Measurements from ENCODE around the gene DYNC2H1. TPM values are rescaled to one million over a fixed set of nuclear protein-coding genes. Genes with fewer than 3 reads are reported as not detected.

Gene DYNC2H1
- total RNA-seq, 1 donor from 2014 or later, result 5.4 TPM

DNA sequence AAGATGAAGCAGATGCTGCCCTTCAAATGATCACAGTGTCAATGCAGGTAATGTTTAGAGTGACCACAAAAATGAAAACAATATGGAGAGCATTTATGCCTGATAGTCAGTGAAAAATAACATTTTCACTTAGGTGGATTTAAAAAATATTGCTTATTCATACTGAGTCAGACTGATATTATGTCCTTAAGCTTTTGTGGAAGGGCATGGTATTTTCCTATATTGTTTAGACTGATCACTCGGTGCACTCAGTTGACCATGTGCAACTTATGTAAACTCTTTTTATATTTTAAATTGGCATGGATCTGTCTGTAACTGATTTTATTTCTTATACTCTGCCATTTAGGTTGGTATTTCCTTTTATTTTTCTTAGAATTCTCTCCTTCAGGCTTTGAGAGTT is 106.6 kb downstream of the DYNC2H1 start:
- no peaks in the 10 kb centered on the region for H3K9me3 ChIP-seq (replicated peaks)
- H3K4me1 ChIP-seq, result peaks cover under 1% of the 10 kb centered on the region
- no peak overlapping the region for H3K4me3 ChIP-seq
- no peak for DNase-seq
- H3K27ac ChIP-seq (replicated peaks), result no peak overlapping the region
- intact Hi-C loops (cut with micrococcal nuclease), result no loop called here
- H3K36me3 ChIP-seq, result peaks cover 11% of the 10 kb centered on the region
- TF ChIP-seq, protein P1, sequence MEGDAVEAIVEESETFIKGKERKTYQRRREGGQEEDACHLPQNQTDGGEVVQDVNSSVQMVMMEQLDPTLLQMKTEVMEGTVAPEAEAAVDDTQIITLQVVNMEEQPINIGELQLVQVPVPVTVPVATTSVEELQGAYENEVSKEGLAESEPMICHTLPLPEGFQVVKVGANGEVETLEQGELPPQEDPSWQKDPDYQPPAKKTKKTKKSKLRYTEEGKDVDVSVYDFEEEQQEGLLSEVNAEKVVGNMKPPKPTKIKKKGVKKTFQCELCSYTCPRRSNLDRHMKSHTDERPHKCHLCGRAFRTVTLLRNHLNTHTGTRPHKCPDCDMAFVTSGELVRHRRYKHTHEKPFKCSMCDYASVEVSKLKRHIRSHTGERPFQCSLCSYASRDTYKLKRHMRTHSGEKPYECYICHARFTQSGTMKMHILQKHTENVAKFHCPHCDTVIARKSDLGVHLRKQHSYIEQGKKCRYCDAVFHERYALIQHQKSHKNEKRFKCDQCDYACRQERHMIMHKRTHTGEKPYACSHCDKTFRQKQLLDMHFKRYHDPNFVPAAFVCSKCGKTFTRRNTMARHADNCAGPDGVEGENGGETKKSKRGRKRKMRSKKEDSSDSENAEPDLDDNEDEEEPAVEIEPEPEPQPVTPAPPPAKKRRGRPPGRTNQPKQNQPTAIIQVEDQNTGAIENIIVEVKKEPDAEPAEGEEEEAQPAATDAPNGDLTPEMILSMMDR (IDR thresholded peaks at IDR 0.05; ENCODE audit: borderline replicate concordance), result no peak
- no peaks in the 10 kb centered on the region for H3K27me3 ChIP-seq (ENCODE audit: low read depth)

DNA sequence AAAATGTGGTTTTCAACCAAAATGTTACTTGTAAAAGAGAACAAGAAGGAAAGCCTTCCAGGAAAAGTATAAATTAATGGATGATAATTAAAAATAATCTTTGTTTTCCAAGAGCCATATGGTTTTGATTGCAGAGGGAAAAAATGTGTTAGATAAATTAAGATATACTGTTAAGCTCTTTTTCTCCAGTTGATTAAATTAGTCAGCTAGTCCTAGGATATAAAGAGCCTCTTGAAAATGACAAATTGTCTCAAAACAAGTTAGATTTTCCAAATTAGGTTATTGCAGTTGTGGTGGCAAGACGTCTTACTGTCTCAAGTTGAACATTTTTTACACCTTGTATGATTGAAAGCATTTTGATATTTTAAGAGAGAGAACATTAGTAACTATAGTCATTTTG is 110.9 kb downstream of the DYNC2H1 start:
- intact Hi-C loops (cut with micrococcal nuclease), result no loop called here
- H3K27ac ChIP-seq (replicated peaks), result no peak overlapping the region

GRCh38 chr11:103222806-103223205 is 113.6 kb downstream of the DYNC2H1 start:
- Histone ChIP-seq H3K27ac (replicated peaks) (no peak overlapping the region), H3K9me3 (replicated peaks) (no peaks in the 10 kb centered on the region), H3K4me1 (no peaks in the 10 kb centered on the region), H3K4me3 (no peak overlapping the region), H3K27me3 (ENCODE audit: low read depth) (no peaks in the 10 kb centered on the region), H3K36me3 (peaks cover 19% of the 10 kb centered on the region)
- TF ChIP-seq, protein P1 (IDR thresholded peaks at IDR 0.05; ENCODE audit: borderline replicate concordance), result no peak
- DNase-seq, result no peak
- intact Hi-C loops (cut with micrococcal nuclease), result no loop called here

More for the DNA sequence above, 110.9 kb downstream of the DYNC2H1 start:
- no peaks in the 10 kb centered on the region for H3K9me3 ChIP-seq (replicated peaks)
- no peak for DNase-seq
- H3K4me3 ChIP-seq, result no peak overlapping the region
- H3K4me1 ChIP-seq, result no peaks in the 10 kb centered on the region
- H3K36me3 ChIP-seq, result peaks cover 19% of the 10 kb centered on the region
- TF ChIP-seq, protein P1 (IDR thresholded peaks at IDR 0.05; ENCODE audit: borderline replicate concordance), result no peak
- H3K27me3 ChIP-seq (ENCODE audit: low read depth), result no peaks in the 10 kb centered on the region

DNA sequence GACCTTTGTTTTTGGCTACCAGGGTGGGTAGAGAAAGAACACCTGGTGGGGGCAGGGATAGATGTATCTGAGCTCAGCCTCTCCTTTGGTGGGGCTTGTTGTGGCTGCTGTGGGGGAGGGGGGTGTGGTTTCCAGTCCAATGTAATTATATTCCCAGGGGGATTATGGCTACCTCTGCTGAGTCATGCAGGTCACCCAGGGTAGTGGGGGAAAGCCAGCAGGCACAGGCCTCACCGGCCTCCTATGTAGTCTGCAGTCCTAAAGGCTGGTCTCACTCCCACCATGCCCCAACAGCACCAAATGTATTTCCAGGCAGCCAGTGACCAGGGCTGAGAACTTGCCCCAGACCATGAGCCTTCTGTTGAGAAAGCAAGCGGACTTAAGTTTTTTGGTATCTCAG is 119.6 kb downstream of the DYNC2H1 start:
- intact Hi-C loops (cut with micrococcal nuclease), result no loop called here
- Histone ChIP-seq H3K36me3 (peaks cover 16% of the 10 kb centered on the region), H3K9me3 (replicated peaks) (no peaks in the 10 kb centered on the region), H3K27me3 (ENCODE audit: low read depth) (no peaks in the 10 kb centered on the region), H3K4me3 (no peak overlapping the region), H3K27ac (replicated peaks) (no peak overlapping the region), H3K4me1 (no peaks in the 10 kb centered on the region)
- DNase-seq, result no peak
- TF ChIP-seq, protein P1 (IDR thresholded peaks at IDR 0.05; ENCODE audit: borderline replicate concordance), result no peak

DNA sequence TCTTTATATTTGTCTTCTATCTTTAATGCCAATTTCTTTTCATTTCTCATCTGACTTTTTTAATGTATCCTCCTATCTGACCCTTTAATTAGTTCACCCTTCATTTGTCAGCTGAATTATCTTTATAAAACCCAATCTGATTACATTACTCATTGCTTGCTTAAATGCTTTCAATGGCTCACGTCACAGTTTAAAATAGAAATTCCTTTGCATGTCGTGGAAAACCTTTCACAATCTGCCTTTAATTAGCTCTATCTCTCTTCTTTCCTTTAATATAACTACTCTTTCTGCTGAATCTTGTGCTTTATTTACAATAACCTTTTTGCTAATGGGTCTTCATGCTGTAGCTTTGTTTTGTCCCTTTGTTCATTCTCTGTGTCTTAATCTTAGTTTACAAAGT is 125.7 kb downstream of the DYNC2H1 start:
- Histone ChIP-seq H3K4me3 (no peak overlapping the region), H3K36me3 (no peaks in the 10 kb centered on the region), H3K4me1 (no peaks in the 10 kb centered on the region), H3K27ac (replicated peaks) (no peak overlapping the region), H3K27me3 (ENCODE audit: low read depth) (no peaks in the 10 kb centered on the region), H3K9me3 (replicated peaks) (no peaks in the 10 kb centered on the region)
- intact Hi-C loops (cut with micrococcal nuclease), result no loop called here
- TF ChIP-seq, protein P1 (IDR thresholded peaks at IDR 0.05; ENCODE audit: borderline replicate concordance), result no peak
- no peak for DNase-seq

DNA sequence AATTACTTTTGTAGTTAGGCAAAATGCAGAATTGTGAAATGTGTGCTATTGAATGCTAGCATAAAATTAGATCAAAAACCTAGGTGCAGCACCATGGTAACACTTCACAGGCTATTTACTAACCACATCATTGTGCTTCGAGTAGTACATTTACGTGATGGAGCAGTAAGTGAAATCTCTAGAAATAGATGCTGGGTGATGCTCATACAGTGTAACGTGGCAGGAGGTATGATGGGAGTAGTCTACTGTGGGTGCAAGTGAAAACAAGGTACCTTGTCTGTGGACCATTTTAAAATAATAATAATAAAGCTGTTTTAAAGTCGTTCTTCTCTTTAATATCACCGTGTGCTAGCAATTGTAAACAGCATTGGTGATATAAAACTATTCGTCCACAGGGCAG is 132.3 kb downstream of the DYNC2H1 start:
- TF ChIP-seq, protein P1 (IDR thresholded peaks at IDR 0.05; ENCODE audit: borderline replicate concordance), result no peak
- Histone ChIP-seq H3K27me3 (ENCODE audit: low read depth) (no peaks in the 10 kb centered on the region), H3K27ac (replicated peaks) (no peak overlapping the region), H3K4me1 (no peaks in the 10 kb centered on the region), H3K36me3 (peaks cover 10% of the 10 kb centered on the region), H3K4me3 (no peak overlapping the region), H3K9me3 (replicated peaks) (no peaks in the 10 kb centered on the region)
- intact Hi-C loops (cut with micrococcal nuclease), result no loop called here
- DNase-seq, result no peak

Data from left ventricle myocardium inferior (tissue), 1 donor.